ENCODE results near the gene FBLN2. TPM values are rescaled to one million over a fixed set of nuclear protein-coding genes. Genes with fewer than 3 reads are reported as not detected.

FBLN2 gene
- total and polyA plus RNA-seq, 10 of the 15 experiments (the other 5 are each of a cell fraction or from before 2014, with no cell fraction given), result 0.03 to 0.41 (median 0.12) TPM; not detected in 2

DNA sequence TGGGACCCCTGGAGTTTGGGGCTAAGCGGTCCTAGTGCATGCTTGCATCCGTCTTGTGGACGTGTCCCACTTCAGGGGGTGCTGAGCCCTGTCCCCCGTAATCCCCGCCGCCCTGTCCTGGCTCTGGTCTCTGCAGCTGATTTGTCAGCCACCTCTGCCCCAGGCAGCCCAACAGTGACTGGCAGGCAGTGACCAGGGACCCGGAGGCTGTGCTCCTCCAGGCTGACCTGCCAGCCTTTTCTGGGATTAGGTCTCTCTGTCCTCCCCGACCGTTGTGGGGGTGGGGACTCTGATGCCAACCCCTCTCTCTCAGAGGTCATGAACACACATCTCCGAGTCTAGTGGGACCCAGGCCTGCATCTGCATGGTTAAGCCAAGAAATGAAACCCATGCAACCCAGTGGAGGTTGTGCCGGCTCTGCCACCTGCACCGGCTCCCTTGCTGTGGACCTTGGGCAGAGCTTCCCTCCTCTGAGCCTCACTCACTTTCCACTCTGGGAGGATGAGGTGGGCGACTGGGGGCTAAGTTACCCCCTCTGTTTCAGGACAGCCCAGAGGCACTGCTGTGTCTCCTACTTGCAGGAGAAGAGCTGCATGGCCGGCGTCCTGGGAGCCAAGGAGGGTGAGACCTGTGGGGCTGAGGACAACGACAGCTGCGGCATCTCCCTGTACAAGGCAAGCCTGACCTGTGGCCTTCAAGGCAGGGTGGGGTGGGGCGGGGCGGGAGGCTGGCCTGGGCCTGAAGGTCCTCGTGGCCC, 60.2 kb downstream of the FBLN2 start:
- Histone ChIP-seq H3K4me2 (ENCODE audit: control insufficient read depth, insufficient read depth) (no peak overlapping the region), H2AFZ (ENCODE audit: control insufficient read depth, low read depth, low read length) (no peak overlapping the region), H3K9ac (ENCODE audit: control insufficient read depth, insufficient read depth, low read length) (no peak overlapping the region), H3K4me1 (ENCODE audit: control insufficient read depth, insufficient read depth, low read length) (no peaks in the 10 kb centered on the region), H3K4me3 (no peak overlapping the region), H3K27ac (ENCODE audit: control insufficient read depth, insufficient read depth) (no peak overlapping the region), H4K20me1 (ENCODE audit: control insufficient read depth, insufficient read depth) (no peaks in the 10 kb centered on the region), H3K9me3 (replicated peaks; ENCODE audit: control insufficient read depth, insufficient read depth, low read length) (no peaks in the 10 kb centered on the region), H3K79me2 (ENCODE audit: control insufficient read depth, insufficient read depth, low read length) (no peaks in the 10 kb centered on the region), H3K27me3 (replicated peaks in 1 of 2; ENCODE audit: control insufficient read depth in 2 of 2, insufficient read depth in 2 of 2, low read length in 1 of 2) (peaks cover 0 to 1% of the 10 kb centered on the region in 2 experiments; a peak in 2 of 4 replicates), H3K36me3 (ENCODE audit: control insufficient read depth in 2 of 2, insufficient read depth in 2 of 2, low read length in 1 of 2) (no peaks in the 10 kb centered on the region)
- no peak for FAIRE-seq
- intact Hi-C loops (cut with micrococcal nuclease; ENCODE audit: unreplicated experiment), result no loop called here
- 36% methylated on average over 18 of the region's 20 CpGs for WGBS (ENCODE audit: insufficient coverage, insufficient replicate concordance, low lambda C conversion rate, missing lambda C conversion rate)
- SMC1A ChIA-PET (ENCODE audit: uncharacterized antibody, unreplicated experiment), result no interaction called here
- DNase-seq (ENCODE audit: low read depth, low spot score), result no peak
- no peak for ATAC-seq
- BruUV-seq (replicated peaks), result no TSS peak
- CTCF ChIA-PET, result interaction anchor here (0.6 kb wide), 1 partner anchor 118 kb away, joined by 3 read pairs; no protein-coding TSS in a partner anchor
- RAD21 ChIA-PET (ENCODE audit: unreplicated experiment), result no interaction called here
- POLR2A ChIA-PET, result no interaction called here
- TF ChIP-seq SMARCA5 (IDR thresholded peaks at IDR 0.05) (no peak), EZH2 (IDR thresholded peaks at IDR 0.05; ENCODE audit: borderline replicate concordance, control insufficient read depth, low read depth, low read length) (no peak), PKNOX1 (IDR thresholded peaks at IDR 0.05) (no peak), TCF7 (IDR thresholded peaks at IDR 0.05; ENCODE audit: borderline replicate concordance) (no peak), SP1 (IDR thresholded peaks at IDR 0.05; ENCODE audit: low read depth, low read length) (no peak), LARP7 (IDR thresholded peaks at IDR 0.05) (no peak), RAD21 (IDR thresholded peaks at IDR 0.05; ENCODE audit: insufficient read depth, low read depth, low read length) (no peak), RAD51 (IDR thresholded peaks at IDR 0.05) (no peak), TBL1XR1 (IDR thresholded peaks at IDR 0.05; ENCODE audit: low read depth, low read length) (no peak), GABPA (IDR thresholded peaks at IDR 0.05; ENCODE audit: low read depth) (no peak)
- in situ Hi-C loops (cut with MboI), result no loop called here

All from GM12878 (cell line).